ENCODE results near the gene TMPRSS11A. TPM values are rescaled to one million over a fixed set of nuclear protein-coding genes. Genes with fewer than 3 reads are reported as not detected.

Gene TMPRSS11A
- total RNA-seq, 1 donor from 2014 or later = not detected

DNA sequence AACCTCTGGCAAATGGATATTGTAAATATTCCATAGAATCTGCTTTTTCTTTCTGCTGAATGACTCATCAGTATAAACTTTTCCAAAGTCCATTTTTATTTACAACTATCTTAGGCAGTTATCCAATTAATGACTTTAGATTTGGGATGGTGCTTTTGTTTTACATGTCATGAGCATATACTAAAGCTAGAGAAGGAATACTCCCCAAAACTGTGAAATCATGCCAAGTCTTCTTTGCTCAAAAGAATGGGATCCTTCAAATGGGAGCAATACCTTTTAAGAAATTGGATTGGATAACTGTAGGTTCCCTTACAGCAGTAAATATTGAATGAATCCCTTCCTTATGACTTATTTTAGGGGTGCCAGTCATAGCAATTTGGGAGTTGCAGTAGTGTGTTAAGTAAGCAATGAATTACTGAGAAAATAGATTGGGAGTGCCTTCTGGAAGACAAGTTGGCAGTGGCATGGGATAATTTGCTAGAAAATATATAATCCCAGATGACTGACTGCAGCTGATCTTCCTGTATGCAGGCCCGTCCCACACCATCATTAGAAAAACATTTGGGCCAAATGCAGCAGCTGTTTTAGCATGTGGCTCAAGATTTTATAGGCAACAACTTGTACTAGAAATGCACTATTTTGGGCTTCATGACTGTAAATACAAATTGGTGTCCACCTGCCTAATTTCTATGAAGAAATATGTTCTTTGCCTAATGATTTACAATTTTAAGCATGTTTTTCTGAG, 82.3 kb downstream of the TMPRSS11A start:
- ATAC-seq = no peak
- intact Hi-C loops (cut with DNase I) = no loop called here
- no peak for DNase-seq (ENCODE audit: low spot score)

- no peak for DNase-seq (ENCODE audit: low spot score)
- intact Hi-C loops (cut with DNase I) = no loop called here
- ATAC-seq = no peak
Measured at GRCh38 chr4:67879486-67879885, 83.8 kb downstream of the TMPRSS11A start.

DNA sequence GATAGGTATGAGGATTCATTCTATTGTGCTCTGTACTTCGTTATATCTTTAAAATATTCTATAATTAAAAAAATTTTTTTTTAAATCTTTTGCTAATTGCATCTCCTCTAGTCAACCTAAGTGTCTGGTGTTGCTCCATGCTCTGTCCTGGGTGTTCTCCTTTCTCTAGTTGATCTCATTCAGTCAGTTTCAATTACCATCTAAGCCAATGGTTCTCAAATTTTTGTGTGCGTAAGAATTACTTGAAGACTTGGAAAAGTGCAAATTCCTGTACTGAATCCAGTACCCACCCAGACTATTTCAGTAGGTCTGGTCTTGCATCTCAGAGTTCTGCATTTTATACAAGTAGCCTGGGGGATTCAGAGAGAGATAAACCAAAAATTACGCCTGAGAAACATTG, 86.2 kb downstream of the TMPRSS11A start:
- intact Hi-C loops (cut with DNase I) = no loop called here
- ATAC-seq = no peak
- no peak for DNase-seq (ENCODE audit: low spot score)

DNA sequence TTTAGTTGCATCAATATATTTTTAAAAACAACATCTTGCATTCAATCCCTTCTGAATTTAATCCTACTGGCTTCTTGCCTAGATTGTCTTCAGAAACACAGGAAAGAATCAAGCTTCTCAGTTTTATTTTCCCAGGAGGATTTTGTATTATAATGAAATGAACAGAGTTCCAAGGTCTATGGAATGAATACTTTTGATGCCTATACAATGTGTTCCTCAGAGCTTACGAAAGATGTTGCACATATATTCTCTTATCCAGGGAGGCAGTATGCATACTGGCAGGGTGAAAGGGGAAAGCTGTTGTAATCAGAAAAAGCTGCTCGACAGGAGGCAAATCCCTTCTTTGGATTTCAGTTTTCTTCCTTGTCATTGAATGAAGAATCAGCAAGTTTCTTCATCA, 88.3 kb downstream of the TMPRSS11A start:
- DNase-seq (ENCODE audit: low spot score) (no peak), ATAC-seq (no peak)
- intact Hi-C loops (cut with DNase I) = no loop called here

DNA sequence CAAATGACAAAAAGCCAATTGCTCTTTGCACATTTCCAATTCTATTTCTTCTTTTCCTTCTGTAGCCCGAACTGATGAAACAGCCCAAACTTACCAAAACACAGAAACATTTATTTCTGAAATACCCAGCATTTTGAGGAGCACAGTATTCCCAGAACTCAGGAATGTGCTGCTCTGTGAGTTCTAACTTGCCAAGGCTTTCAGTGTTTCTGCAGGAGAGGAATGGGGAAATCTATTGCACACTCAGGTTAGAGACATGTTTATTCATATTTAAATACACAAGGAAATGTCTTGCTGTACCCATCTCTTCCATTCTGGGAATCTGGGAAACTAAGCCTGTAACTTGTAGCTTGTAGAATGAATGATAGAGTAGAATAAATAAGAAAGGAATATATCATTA, 90.2 kb downstream of the TMPRSS11A start:
- intact Hi-C loops (cut with DNase I) = no loop called here
- ATAC-seq = no peak
- DNase-seq (ENCODE audit: low spot score) = no peak

DNA sequence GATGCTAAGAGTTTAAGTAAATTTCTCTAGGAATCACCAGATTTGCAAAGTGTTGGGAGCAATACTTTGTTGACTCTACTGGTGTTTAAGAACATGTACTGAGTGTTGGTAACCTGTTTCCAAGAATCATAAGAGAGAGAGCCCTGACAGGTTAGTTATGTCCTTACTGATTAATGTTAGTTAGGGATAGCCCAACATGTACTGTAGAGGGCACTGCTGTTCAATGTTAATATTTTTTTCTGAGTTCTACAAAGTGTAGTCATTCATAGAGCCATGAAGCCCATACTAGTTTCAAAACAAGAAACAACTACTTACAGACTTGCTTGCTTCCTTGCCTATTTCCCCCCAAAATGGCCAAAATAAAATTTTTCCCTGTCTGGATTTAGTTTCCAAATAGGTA, 91.4 kb downstream of the TMPRSS11A start:
- ATAC-seq (peak; percentile 48), DNase-seq (ENCODE audit: low spot score) (no peak)
- intact Hi-C loops (cut with DNase I) = no loop called here

GRCh38 chr4:67869580-67870190, 93.6 kb downstream of the TMPRSS11A start:
- DNase-seq (ENCODE audit: low spot score) = no peak
- intact Hi-C loops (cut with DNase I) = loop anchor here (5.0 kb wide), 1 partner anchor 1402 kb away; no protein-coding TSS in a partner anchor
- no peak for ATAC-seq

DNA sequence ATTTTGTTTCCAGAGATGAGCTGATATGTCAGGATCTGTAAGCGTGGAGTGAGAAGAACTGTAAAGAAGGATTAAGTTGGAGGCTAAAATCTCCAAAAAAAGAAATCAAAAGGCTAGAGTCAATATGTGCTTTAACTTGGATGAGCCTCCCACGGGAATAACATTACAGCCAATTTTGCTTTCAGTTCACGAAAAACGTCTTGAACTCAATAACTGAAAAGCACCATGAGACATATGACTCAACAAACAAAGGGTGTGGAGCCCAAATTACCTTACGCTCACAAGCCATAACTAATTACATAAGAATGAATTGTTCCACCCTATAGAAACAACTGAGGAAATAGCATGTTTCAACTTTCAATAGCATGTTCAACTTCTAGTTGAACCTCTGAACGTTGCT, 101.8 kb downstream of the TMPRSS11A start:
- DNase-seq (ENCODE audit: low spot score) = no peak
- no peak for ATAC-seq
- intact Hi-C loops (cut with DNase I) = no loop called here

Other genes with a start within 250 kb of the TMPRSS11A start
- gene GNRHR, start 209.1 kb downstream of the TMPRSS11A start, total RNA-seq = not detected
- not detected for gene TMPRSS11D, start 79.5 kb downstream of the TMPRSS11A start, total RNA-seq
- not detected for gene TMPRSS11F, start 166.4 kb upstream of the TMPRSS11A start, total RNA-seq